Mucosa of descending colon (tissue), 3 donors: Measurements from ENCODE around the gene POC1A. TPM values are rescaled to one million over a fixed set of nuclear protein-coding genes. Genes with fewer than 3 reads are reported as not detected.
"Not testable (repeated sequence)": the region's sequence is repeated elsewhere in the genome, so short reads cannot be mapped to it uniquely, and the experiment has no call there.

Experiments used
- ATAC-seq: fragments of 200-7000 bp; cut with Tn5 transposase; one replicate; pipeline ENCODE4 v1.9.1; 2020; ENCODE audit warnings: mild to moderate bottlenecking, moderate library complexity
- DNase-seq, 3 donors: peaks; one replicate each; pipeline ENCODE4 v3.0.0-alpha.2; 2020
- H3K36me3 ChIP-seq: fragments of 200-600 bp; one replicate; pipeline ENCODE4 v1.8.0; 2021; ENCODE audit warnings: low read depth, mild to moderate bottlenecking
- H3K4me1 ChIP-seq: fragments of 200-600 bp; one replicate; pipeline ENCODE4 v1.8.0; 2021; ENCODE audit warnings: low read depth, mild to moderate bottlenecking
- H3K4me3 ChIP-seq: fragments of 200-600 bp; one replicate; pipeline ENCODE4 v1.8.0; 2021; ENCODE audit warnings: mild to moderate bottlenecking
- H3K9me3 ChIP-seq: fragments of 200-600 bp; one replicate; pipeline ENCODE4 v1.8.0; 2021; ENCODE audit warnings: mild to moderate bottlenecking
- CTCF ChIP-seq: fragments of 200-600 bp; IDR thresholded peaks from one replicate; pipeline ENCODE4 v1.8.0; 2022; ENCODE audit warnings: antibody characterized with exemption, mild to moderate bottlenecking
- intact Hi-C, 2 donors: fragments of 100-400 bp; cut with DNase I in 1 of 2; cut with micrococcal nuclease in 1 of 2; formaldehyde crosslinking; loops; one replicate each; pipeline versions ENCODE4 v1.11.0 to v1.11.1; 2022; cut with DNase I, micrococcal nuclease
- total RNA-seq, 3 donors: library from RNA; stranded (reverse); fragmentation: NEBNext Ultra II Directional in 2 of 3; extraction: Animal tissue kit (Norgen Biotek cat#: 25700) in 2 of 3; gene quantifications; one replicate each; pipeline versions ENCODE4 v1.2.1 to v1.2.4, GENCODE V29; 2021 to 2023
- donor health status: DM: no; HTN: no; CAD: no; lungs with moderate emphysema.
- donor health status: DM: no; HTN: no; CAD: no.
- donor health status: DM: no; HTN: yes; CAD: no.

The POC1A gene
- total RNA-seq, 3 donors from 2014 or later: 2.9 to 12.1 (median 7.7) TPM

GRCh38 chr3:52155912-52156311, 1.7 kb upstream of the POC1A start:
- DNase-seq: no peak
- no peak overlapping the region for H3K4me3 ChIP-seq
- no peaks in the 10 kb centered on the region for H3K9me3 ChIP-seq
- H3K36me3 ChIP-seq: no peaks in the 10 kb centered on the region
- intact Hi-C loops: no loop called here
- ATAC-seq: no peak
- no peak for TF ChIP-seq CTCF
- H3K4me1 ChIP-seq: peaks cover 20% of the 10 kb centered on the region

GRCh38 chr3:52153389-52154096, 680 bp downstream of the POC1A start:
- DNase-seq (peak; percentile 68 to 76 (median 75)), ATAC-seq (peak; percentile 57)
- no peak overlapping the region for H3K4me3 ChIP-seq
- peaks cover 20% of the 10 kb centered on the region for H3K4me1 ChIP-seq
- intact Hi-C loops: no loop called here
- H3K36me3 ChIP-seq: no peaks in the 10 kb centered on the region
- no peaks in the 10 kb centered on the region for H3K9me3 ChIP-seq
- TF ChIP-seq CTCF: no peak

- DNase-seq, ATAC-seq, H3K9me3 ChIP-seq, H3K36me3 ChIP-seq, intact Hi-C loops, H3K4me3 ChIP-seq: not testable (repeated sequence)
- peaks cover 20% of the 10 kb centered on the region for H3K4me1 ChIP-seq
These were observed 2.2 kb downstream of the POC1A start for GRCh38 chr3:52151991-52152390.

GRCh38 chr3:52150860-52151259, 3.4 kb downstream of the POC1A start:
- no peak for TF ChIP-seq CTCF
- no peaks in the 10 kb centered on the region for H3K36me3 ChIP-seq
- no peak for ATAC-seq
- H3K4me3 ChIP-seq: no peak overlapping the region
- DNase-seq: no peak
- peaks cover 20% of the 10 kb centered on the region for H3K4me1 ChIP-seq
- intact Hi-C loops: no loop called here
- no peaks in the 10 kb centered on the region for H3K9me3 ChIP-seq

GRCh38 chr3:52150357-52150756, 3.9 kb downstream of the POC1A start:
- no peak overlapping the region for H3K4me3 ChIP-seq
- TF ChIP-seq CTCF: no peak
- no peaks in the 10 kb centered on the region for H3K36me3 ChIP-seq
- DNase-seq (no peak), ATAC-seq (no peak)
- H3K9me3 ChIP-seq: no peaks in the 10 kb centered on the region
- intact Hi-C loops: no loop called here
- H3K4me1 ChIP-seq: peaks cover 19% of the 10 kb centered on the region

- intact Hi-C loops: no loop called here
- ATAC-seq: no peak
These were observed 4.5 kb downstream of the POC1A start for GRCh38 chr3:52149726-52150125.

More at GRCh38 chr3:52149726-52150125, 4.5 kb downstream of the POC1A start:
- H3K36me3 ChIP-seq: no peaks in the 10 kb centered on the region
- peaks cover 13% of the 10 kb centered on the region for H3K4me1 ChIP-seq
- H3K9me3 ChIP-seq: no peaks in the 10 kb centered on the region
- no peak for TF ChIP-seq CTCF
- no peak overlapping the region for H3K4me3 ChIP-seq
- DNase-seq: no peak
